Subcutaneous adipose tissue (tissue), 4 donors: ENCODE data around the gene PNKP. TPM values are rescaled to one million over a fixed set of nuclear protein-coding genes. Genes with fewer than 3 reads are reported as not detected.

Experiments
- total RNA-seq, 4 donors: library from RNA; depleted of rRNA; stranded (reverse); fragments of >200 nt; gene quantifications; one replicate each; pipeline ENCODE4 v1.1.0, GENCODE V29; 2016
- TF ChIP-seq, protein P1 (sequence below): fragments of 450-650 bp; IDR thresholded peaks from one replicate; pipeline ENCODE4 v1.5.1; 2016; ENCODE audit warnings: low read depth, mild to moderate bottlenecking, control low read depth, antibody characterized with exemption, moderate library complexity

PNKP gene
- total RNA-seq, 4 donors from 2014 or later: 25.9 to 48.0 (median 38.7) TPM

DNA sequence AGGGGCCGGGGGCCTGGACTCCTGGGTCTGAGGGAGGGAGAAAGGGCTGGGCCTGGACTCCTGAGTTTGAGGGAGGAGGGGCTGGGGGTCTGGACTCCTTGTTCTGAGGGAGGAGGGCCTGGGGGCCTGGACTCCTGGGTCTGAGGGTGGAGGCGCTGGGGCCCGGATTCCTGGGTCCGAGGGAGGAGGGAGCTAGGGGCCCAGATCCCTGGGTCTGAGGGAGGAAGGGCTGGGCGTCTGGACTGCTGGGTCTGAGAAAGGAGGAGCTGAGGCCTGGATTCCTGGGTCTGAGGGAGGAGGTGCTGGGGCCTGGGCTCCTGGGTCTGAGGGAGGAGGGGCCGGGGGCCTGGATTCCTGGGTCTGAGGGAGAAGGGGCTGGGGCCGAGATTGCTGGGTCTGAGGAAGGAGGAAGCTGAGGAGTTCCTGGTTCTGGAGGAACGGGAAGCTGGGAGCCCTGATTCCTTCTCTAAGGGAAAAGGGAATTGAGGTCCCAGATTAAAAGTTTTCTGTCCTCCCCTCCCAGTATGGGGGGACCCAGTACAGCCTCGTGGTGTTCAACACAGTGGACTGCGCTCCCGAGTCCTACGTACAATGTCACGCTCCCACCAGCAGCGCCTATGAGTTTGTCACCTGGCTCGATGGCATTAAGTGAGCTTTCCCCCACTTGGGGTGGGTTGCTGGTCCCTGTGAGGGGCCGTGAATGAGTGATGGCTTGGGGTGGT is 48.6 kb downstream of the PNKP start:
- TF ChIP-seq, protein P1, sequence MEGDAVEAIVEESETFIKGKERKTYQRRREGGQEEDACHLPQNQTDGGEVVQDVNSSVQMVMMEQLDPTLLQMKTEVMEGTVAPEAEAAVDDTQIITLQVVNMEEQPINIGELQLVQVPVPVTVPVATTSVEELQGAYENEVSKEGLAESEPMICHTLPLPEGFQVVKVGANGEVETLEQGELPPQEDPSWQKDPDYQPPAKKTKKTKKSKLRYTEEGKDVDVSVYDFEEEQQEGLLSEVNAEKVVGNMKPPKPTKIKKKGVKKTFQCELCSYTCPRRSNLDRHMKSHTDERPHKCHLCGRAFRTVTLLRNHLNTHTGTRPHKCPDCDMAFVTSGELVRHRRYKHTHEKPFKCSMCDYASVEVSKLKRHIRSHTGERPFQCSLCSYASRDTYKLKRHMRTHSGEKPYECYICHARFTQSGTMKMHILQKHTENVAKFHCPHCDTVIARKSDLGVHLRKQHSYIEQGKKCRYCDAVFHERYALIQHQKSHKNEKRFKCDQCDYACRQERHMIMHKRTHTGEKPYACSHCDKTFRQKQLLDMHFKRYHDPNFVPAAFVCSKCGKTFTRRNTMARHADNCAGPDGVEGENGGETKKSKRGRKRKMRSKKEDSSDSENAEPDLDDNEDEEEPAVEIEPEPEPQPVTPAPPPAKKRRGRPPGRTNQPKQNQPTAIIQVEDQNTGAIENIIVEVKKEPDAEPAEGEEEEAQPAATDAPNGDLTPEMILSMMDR: no peak

DNA sequence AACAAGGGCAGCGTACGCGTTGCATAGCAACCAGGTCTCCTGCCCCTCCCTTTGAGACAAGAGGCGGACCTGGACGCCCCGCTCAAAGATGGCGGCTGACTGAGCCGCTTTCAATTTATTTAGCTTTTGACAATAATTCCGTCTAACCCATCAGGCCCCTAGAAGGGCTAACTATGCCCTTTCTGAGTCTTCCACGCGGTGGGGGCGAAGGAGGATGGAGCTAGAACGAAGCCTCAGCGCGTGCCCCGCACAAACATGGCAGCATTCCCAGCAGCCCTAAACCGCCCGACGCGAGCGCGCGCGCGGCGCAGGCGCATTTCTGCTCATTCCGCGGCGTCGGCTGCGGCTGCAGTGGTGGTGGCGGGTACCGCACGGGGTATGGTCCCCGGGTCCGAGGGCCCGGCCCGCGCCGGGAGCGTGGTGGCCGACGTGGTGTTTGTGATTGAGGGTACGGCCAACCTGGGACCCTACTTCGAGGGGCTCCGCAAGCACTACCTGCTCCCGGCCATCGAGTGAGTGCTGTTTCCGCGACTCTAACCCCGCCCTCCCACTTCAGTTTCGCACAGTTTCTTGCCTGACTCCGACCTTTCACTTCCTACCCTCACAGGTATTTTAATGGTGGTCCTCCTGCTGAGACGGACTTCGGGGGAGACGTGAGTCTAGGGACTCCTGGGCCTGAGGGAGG is 49.3 kb downstream of the PNKP start, which contains the start of gene MED25:
MED25 (plus strand) TSS at position 326 of the 685 bp plus-strand sequence; CDS start at position 379, 53 bp downstream.
- TF ChIP-seq, protein P1: no peak

DNA sequence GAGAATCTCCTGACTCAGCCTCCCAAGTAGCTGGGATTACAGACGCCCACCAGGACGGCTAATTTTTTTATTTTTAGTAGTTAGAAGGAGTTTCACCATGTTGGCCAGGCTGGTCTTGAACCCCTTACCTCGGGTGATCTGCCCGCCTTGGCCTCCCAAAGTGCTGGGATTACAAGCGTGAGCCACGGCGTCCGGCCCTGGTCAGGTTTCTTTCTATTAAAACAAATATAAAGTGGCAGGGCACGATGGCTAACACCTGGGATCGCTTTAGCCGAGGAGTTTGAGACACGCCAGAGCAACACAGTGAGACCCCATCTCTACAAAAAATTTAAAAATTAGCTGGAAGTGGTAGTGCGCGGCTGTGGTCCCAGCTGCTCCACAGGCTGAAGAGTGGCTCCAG is 50.8 kb downstream of the PNKP start:
- TF ChIP-seq, protein P1: no peak

DNA sequence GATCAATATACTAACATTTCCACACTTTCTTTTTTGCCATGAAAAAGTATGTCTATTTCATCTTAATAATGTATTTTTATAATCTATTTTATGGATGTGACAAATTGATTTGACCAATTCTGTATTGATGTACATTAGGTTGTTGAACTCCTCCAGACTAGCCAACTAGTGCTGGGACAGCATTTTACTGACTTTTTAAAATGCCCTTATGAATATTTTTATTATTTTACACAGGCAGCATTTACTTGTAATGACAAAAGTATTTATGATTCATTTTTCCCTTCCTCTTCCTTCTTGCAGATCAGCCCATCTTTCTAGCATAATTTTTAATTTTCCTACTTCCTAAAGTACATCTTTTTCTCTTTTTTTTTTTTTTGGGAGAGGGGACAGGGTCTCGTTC is 53.4 kb downstream of the PNKP start:
- TF ChIP-seq, protein P1: no peak

DNA sequence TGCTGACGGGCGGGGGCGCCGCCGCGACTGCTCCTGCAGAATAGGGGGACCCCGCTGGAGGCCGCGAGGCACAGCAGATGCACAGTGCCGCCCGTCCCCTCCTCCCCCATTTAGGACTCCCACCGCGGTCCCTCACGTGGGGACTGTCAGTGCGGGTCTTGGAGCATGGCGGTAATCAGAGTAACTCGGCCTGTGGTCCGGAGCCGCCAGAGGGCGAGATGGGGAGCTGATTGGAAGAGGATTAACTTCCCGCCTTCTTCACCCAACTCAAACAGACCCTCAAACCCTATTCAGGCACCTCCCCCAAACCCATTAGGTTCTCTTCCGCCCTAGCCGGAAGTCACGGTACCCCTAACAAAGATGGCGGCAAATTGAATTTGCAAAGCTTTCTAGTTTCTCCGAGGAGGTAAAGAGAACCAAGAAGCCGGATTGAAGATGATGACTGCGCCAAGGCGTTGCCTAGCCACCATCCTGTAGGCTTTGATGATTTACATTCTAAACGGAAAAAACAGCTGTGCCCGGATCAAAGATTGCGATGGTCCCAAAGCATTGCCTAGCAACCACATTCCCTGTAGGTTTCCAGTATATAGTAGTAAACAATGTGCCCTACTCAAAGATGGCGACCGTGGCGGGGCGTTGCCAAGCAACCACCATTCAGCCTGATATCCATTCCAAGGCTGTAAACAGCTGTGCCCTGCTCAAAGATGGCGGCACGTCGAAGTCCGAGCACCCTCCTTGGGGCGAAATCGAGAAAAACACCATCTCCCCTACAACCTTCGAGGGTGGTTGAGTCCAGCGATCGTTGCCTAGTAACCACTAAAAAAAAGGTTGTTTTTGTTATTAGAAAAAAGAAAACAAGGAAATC is 54.1 kb downstream of the PNKP start, which contains the start of gene FUZ:
FUZ (minus strand) TSS at position 296 of the 865 bp plus-strand sequence; CDS start at position 110, 186 bp downstream.
- TF ChIP-seq, protein P1: no peak

DNA sequence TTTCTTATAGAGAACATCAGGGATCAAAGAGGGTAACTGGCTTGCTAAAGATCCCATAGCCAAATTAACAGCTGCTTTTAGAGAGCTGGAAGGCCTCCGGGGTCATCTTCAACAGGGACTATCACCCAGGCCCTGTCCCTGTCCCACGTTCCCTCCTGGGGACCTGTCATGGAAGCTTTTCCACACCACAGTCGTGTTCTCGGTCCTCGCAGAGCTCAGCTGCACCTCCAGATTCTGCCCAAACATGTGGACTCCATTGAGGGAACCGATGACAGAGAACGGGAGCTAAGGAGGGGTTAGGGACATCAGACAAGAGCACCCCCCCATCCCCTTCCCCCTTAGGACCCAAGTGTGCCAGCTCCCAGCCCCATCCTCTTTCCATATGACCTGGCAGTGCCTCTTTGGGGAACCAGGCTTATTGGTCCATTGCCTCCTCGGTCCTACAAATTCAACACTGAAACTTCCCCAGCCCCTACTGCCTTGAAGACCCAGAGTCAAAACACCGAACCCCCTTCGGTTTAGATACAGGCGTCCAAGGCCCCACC is 54.9 kb downstream of the PNKP start:
- TF ChIP-seq, protein P1: no peak
